SK-N-SH (cell line): ENCODE measurements around the gene MPDU1. TPM values are rescaled to one million over a fixed set of nuclear protein-coding genes. Genes with fewer than 3 reads are reported as not detected.

Experiments
- CTCF ChIA-PET: fragments of 300-600, 350-600 bp; formaldehyde crosslinking; extraction: SDS; loops from one replicate; lab custom pipeline; 2021; lab: Yijun Ruan, JAX
- POLR2A ChIA-PET: fragments of 350-600 bp; sonication (Branson Sonifier 250); formaldehyde crosslinking; extraction: SDS; loops from one replicate; lab custom pipeline; 2020; ENCODE audit warnings: antibody characterized with exemption, inconsistent platforms; lab: Yijun Ruan, JAX
- DNase-seq: peaks from one replicate; pipeline ENCODE4 v3.0.0; 2012
- H2AFZ ChIP-seq: fragments of 200-600 bp; sonication (generic); 2 replicates; pipeline ENCODE4 v1.8.1; 2016; ENCODE audit warnings: antibody characterized with exemption, mild to moderate bottlenecking, low read depth
- H3F3A ChIP-seq: fragments of 200-600 bp; sonication (generic); replicated peaks from 2 replicates; pipeline ENCODE3; 2016; ENCODE audit warnings: antibody characterized with exemption, mild to moderate bottlenecking; ENCODE audit not compliant: insufficient read depth
- H3K27ac ChIP-seq, 2 experiments: fragments of 200-500 bp in 1 of 2; fragments of 200-600 bp in 1 of 2; sonication (Bioruptor generic) in 1 of 2; sonication (generic), shearing (Covaris generic) in 1 of 2; 2 replicates each; pipeline versions ENCODE4 v1.5.1 to v1.6.1; 2014 to 2016; ENCODE audit warnings: low read depth in 2 of 2, inconsistent platforms in 1 of 2, low read length in 1 of 2, mild to moderate bottlenecking in 1 of 2, mixed read lengths in 1 of 2
- H3K27me3 ChIP-seq: fragments of 200-600 bp; sonication (generic), shearing (Covaris generic); 2 replicates; pipeline ENCODE4 v1.6.1; 2016; ENCODE audit warnings: mixed run types; ENCODE audit not compliant: insufficient read depth
- H3K36me3 ChIP-seq, 2 experiments: fragments of 200-500 bp in 1 of 2; fragments of 200-600 bp in 1 of 2; sonication (Bioruptor generic) in 1 of 2; sonication (generic) in 1 of 2; replicated peaks in 1 of 2; 2 replicates each; pipeline versions ENCODE3 to v1.5.1; 2014 to 2016; ENCODE audit warnings: low read length in 1 of 2, mild to moderate bottlenecking in 1 of 2; ENCODE audit not compliant: insufficient read depth in 2 of 2, control insufficient read depth in 1 of 2
- H3K4me1 ChIP-seq, 2 experiments: fragments of 200-500 bp in 1 of 2; fragments of 200-600 bp in 1 of 2; sonication (Bioruptor generic) in 1 of 2; sonication (generic), shearing (Covaris generic) in 1 of 2; 2 replicates each; pipeline versions ENCODE4 v1.5.1 to v1.6.1; 2014 to 2016; ENCODE audit warnings: low read depth in 1 of 2, low read length in 1 of 2, mixed run types in 1 of 2; ENCODE audit not compliant: insufficient read depth in 2 of 2, control insufficient read depth in 1 of 2
- H3K4me2 ChIP-seq: fragments of 200-600 bp; sonication (generic), shearing (Covaris generic); 2 replicates; pipeline ENCODE4 v1.6.1; 2017; ENCODE audit warnings: mixed run types
- H3K4me3 ChIP-seq, 2 experiments: fragments of 200-500 bp in 1 of 2; fragments of 200-600 bp in 1 of 2; sonication (Bioruptor generic) in 1 of 2; sonication (generic), shearing (Covaris generic) in 1 of 2; 2 replicates each; pipeline versions ENCODE4 v1.5.1 to v1.8.1; 2014 to 2016; ENCODE audit warnings: low read depth in 2 of 2, inconsistent platforms in 1 of 2, low read length in 1 of 2, mild to moderate bottlenecking in 1 of 2, mixed read lengths in 1 of 2, moderate library complexity in 1 of 2
- H3K79me2 ChIP-seq: fragments of 200-600 bp; sonication (generic); 2 replicates; pipeline ENCODE4 v1.8.1; 2017; ENCODE audit warnings: mild to moderate bottlenecking; ENCODE audit not compliant: insufficient read depth
- H3K9ac ChIP-seq: fragments of 200-600 bp; sonication (generic); 2 replicates; pipeline ENCODE4 v1.6.1; 2017; ENCODE audit warnings: mixed run types
- H3K9me2 ChIP-seq: fragments of 200-600 bp; sonication (generic); 2 replicates; pipeline ENCODE4 v1.6.1; 2017; ENCODE audit warnings: mixed run types
- H3K9me3 ChIP-seq: fragments of 200-600 bp; sonication (generic); 2 replicates; pipeline ENCODE4 v1.6.1; 2017; ENCODE audit warnings: mixed run types, mild to moderate bottlenecking, moderate library complexity
- H4K20me1 ChIP-seq: fragments of 200-600 bp; sonication (generic); 2 replicates; pipeline ENCODE4 v1.6.1; 2017; ENCODE audit warnings: mild to moderate bottlenecking, mixed run types; ENCODE audit not compliant: insufficient read depth
- CTCF ChIP-seq: fragments of 200-600 bp; sonication (generic); IDR thresholded peaks from 2 replicates; pipeline ENCODE4 v1.6.1; 2017; ENCODE audit warnings: antibody characterized with exemption, mild to moderate bottlenecking, moderate library complexity
- ELF1 ChIP-seq: IDR thresholded peaks from 2 replicates; pipeline ENCODE4 v1.4.0; 2012
- EZH2phosphoT487 ChIP-seq: fragments of 200-600 bp; sonication (generic); IDR thresholded peaks from 2 replicates; pipeline ENCODE4 v1.6.1; 2017; ENCODE audit warnings: low read depth, mixed run types, mild to moderate bottlenecking, antibody characterized with exemption, moderate library complexity, borderline replicate concordance
- MAX ChIP-seq: IDR thresholded peaks from 2 replicates; pipeline ENCODE4 v1.4.0; 2012; ENCODE audit warnings: low read depth
- RAD21 ChIP-seq: IDR thresholded peaks from 2 replicates; pipeline ENCODE4 v1.6.1; 2012; ENCODE audit warnings: mild to moderate bottlenecking, low read length
- REST ChIP-seq: IDR thresholded peaks from 2 replicates; pipeline ENCODE4 v1.6.1; 2012; ENCODE audit warnings: mild to moderate bottlenecking, low read depth, low read length, moderate library complexity
- SIN3A ChIP-seq: IDR thresholded peaks from 2 replicates; pipeline ENCODE4 v1.6.1; 2012; ENCODE audit warnings: low read depth, mild to moderate bottlenecking, low read length, moderate library complexity, borderline replicate concordance
- SMC3 ChIP-seq: IDR thresholded peaks from 2 replicates; pipeline ENCODE4 v1.6.1; 2012; ENCODE audit warnings: low read depth, low read length, improper control_type of control experiment
- TAF1 ChIP-seq: IDR thresholded peaks from 2 replicates; pipeline ENCODE4 v1.6.1; 2012; ENCODE audit warnings: low read depth, mild to moderate bottlenecking, low read length, moderate library complexity, borderline replicate concordance
- WGBS: methylation state at CpG from one replicate; pipeline ENCODE4 v1.1.6; 2017; ENCODE audit warnings: low lambda C conversion rate; 5-methylcytosine and 5-hydroxymethylcytosine counted together
- polyA plus RNA-seq, 3 experiments: library from polyadenylated mRNA; depleted of rRNA; stranded (reverse); fragments of >200 nt; gene quantifications; 2 replicates each; pipeline ENCODE4 v1.2.3, GENCODE V29; 2012

Gene MPDU1
- polyA plus RNA-seq, 1 of the 3 experiments (the other 2 are of a cell fraction), result 126 TPM

- ChIA-PET CTCF (interaction anchor here (0.7 to 3.4 kb wide), 30 partner anchors 8 to 452 kb away, joined by 3 to 22 read pairs (median 4); partner anchors contain the start of genes CD68, DNAH2, FXR2 and KDM6B), POLR2A (interaction anchor here (0.9 to 3.5 kb wide), 5 partner anchors 10 to 97 kb away, joined by 3 to 23 read pairs (median 3); partner anchors contain the start of genes CD68, FXR2, SAT2 and TP53)
- 51% methylated on average over 20 of the region's 56 CpGs for WGBS
- Histone ChIP-seq H3K4me1 (peaks cover 17 to 32% of the 10 kb centered on the region in 2 experiments), H3K27ac (peak overlapping the region in 1 of 2 experiments; percentile 21; a peak in 2 of 4 replicates), H3F3A (peaks cover 46% of the 10 kb centered on the region), H4K20me1 (no peaks in the 10 kb centered on the region), H2AFZ (no peak overlapping the region), H3K4me2 (peak overlapping the region; percentile 68; the same call in 1 of the 2 replicates), H3K9me3 (no peaks in the 10 kb centered on the region), H3K36me3 (peaks cover 20 to 56% of the 10 kb centered on the region in 2 experiments), H3K79me2 (peaks cover 28% of the 10 kb centered on the region), H3K9ac (no peak overlapping the region), H3K4me3 (peak overlapping the region in 1 of 2 experiments; percentile 3; a peak in 1 of 4 replicates), H3K9me2 (no peaks in the 10 kb centered on the region), H3K27me3 (no peaks in the 10 kb centered on the region)
- DNase-seq, result peak; percentile 91
- no peak for TF ChIP-seq EZH2phosphoT487
- peak; percentile 59; the same call in 1 of the 2 replicates for TF ChIP-seq SIN3A
- TF ChIP-seq RAD21, result peak; percentile 61
- peak; percentile 52 for TF ChIP-seq MAX
- no peak for TF ChIP-seq REST
- peak; percentile 56 for TF ChIP-seq SMC3
- TF ChIP-seq ELF1, result no peak
- peak; percentile 23; the same call in 1 of the 2 replicates for TF ChIP-seq TAF1
- TF ChIP-seq CTCF, result peak; percentile 83
Measured at GRCh38 chr17:7589204-7589868, 5.7 kb downstream of the MPDU1 start.
